Stimulated activated CD8-positive, alpha-beta memory T cell treated with anti-CD3 and anti-CD28 coated beads, Interleukin-2, amount 100 ng/mL, for 1 hour (primary cell): Measurements from ENCODE around the gene KLHL3.

Experiments
- DNase-seq, 2 donors: peaks; one replicate each; pipeline ENCODE4 v3.0.0-alpha.2; 2020; ENCODE audit warnings: low read depth in 2 of 2

KLHL3 gene

DNA sequence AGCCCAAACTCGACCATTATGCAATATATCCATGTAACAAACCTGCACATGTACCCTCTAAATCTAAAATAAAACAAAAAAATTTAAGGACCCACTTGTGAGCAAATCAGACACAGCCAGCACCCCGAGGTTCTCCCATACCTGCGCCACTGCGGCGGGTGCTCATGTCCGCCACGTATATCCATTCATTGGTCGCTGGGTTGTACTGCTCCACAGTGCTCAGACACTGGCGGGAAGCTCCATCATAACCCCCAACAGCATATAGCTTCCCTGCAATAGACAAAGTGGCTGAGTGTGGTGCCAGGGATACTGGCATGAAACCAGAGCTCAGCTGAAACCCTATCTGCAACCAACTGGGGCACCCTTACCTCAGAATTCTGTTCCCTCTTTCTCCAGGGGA lies 102.0 kb downstream of the KLHL3 start:
- no peak for DNase-seq

DNA sequence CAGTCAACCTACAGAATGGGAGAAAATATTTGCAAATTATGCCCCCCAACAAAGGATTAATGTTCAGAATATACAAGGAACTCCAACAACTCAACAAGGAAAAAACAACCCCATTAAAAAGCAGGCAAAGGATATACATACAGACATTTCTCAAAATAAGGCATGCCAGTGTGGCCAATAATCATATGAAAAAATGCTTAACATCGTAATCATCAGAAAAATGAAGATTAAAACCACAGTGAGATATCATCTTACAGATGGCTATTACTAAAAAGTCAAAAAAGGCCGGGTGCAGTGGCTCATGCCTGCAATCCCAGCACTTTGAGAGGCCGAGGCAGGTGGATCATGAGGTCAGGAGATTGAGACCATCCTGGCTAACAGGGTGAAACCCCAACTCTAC lies 103.2 kb downstream of the KLHL3 start:
- no peak for DNase-seq

- DNase-seq: no peak
These were observed 104.4 kb downstream of the KLHL3 start for GRCh38 chr5:137631453-137631852.

DNA sequence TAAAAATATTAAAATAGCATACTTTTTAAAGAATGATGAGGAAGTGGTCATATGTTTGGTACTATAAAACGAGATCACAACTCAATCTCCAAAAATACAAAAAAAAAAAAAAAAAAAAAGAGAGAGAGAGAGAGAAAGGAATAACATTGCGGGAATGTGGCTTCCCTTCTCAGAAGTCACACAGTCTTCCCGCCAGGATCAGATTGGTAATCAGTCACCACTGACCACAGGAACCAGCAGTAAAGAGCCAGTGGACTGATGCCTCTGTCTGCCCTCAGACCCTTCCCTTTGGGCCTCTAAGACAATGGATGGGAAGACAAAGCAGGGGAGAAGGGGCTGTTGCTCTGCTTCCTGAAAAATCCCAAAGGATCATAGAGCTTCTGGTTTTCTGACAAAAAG lies 104.9 kb downstream of the KLHL3 start:
- DNase-seq: no peak

DNA sequence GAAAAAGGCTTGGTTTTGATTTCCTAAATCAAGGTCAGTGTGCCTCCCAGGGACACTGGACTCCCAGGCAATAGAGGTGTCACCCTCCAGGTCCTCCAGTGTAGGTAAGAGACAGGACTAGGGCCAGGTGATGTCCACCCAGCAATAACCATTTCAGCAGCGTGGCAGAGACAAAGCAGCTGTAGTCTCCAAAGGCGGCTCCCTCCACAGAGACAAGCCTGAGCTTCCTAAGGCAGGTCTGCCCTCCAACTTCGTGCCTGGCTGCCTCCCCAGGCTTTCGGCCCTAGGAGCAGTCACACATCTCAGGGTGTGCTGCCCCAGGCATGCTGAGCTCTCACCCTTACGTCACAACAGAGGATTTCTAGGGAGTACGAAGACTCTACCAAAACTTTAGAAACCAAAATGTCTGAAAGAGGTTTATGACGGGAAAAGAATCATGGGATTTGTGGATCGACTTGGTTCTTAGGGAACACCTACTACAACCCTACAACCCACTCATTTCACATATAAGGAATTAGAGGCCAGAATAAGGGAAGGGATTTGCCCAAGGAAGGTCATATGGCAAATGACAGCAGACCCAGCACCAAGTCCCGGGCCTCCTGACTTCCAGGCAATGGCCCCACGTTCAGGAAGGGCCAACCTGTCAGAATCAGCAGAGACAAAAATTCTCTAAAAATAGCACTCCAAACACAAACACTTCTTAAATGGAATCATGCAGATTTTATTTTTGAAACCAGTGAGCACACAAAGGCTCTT lies 105.5 kb downstream of the KLHL3 start:
- no peak for DNase-seq

DNA sequence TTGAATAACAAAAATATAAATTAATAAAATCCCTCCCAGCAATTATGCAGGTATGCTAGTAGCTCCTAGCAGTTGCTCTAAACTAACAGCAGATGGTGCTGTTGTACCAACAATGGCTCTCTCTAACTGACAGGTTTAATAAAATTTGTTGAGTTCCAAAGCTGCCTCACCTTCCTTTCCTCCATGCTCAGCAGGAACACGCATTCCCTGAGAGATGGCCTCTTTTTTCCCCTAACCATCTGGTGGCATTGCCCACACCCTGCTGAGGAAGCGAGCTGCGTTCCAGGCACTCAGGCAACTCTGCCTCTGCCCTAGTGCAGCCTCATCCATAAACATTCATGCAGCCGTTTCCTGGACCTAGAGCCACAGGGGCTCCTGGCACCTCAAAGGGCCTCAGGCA lies 106.2 kb downstream of the KLHL3 start:
- DNase-seq: no peak

- no peak for DNase-seq
These were observed 108.2 kb downstream of the KLHL3 start for GRCh38 chr5:137627706-137628105.

DNA sequence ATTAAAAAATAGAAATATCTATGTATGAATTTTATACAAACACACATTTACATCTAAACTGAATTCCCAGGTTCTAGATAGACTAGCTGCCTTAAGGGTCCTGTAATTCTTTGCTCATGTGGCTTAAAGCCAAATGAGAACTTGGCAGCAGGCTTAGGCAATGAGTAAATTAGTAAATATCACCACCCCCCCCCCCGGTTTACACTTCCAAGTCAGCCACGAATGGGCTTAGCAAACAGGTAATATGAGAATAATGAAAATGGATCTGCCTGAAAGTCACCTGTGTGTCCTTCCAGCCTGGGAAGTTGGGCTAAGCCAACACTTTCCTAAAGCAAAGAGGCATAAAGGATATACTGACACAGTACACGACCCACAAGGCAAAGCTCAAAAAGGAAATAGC lies 108.6 kb downstream of the KLHL3 start:
- DNase-seq: no peak

GRCh38 chr5:137624786-137625349 lies 111.0 kb downstream of the KLHL3 start:
- DNase-seq: no peak

DNA sequence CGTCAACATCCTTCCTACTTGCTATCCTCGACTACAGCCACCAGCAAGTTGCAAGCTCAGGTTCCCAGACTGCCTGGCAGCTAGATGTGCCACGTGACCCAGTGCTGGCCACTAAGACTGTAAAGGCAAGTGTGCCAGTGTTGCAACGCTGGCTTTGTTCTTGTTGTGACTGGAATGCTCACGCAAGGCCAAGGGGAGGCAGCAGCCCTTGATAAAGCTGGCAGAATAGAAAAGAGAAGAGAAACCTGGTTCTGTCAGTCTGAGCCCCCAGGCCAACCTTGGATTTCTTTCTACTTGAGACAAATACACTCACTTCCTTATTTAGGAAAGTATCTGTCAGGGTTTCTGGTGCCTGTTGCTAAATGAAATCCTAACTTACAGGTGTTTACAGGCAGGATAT lies 113.0 kb downstream of the KLHL3 start:
- DNase-seq: no peak

DNA sequence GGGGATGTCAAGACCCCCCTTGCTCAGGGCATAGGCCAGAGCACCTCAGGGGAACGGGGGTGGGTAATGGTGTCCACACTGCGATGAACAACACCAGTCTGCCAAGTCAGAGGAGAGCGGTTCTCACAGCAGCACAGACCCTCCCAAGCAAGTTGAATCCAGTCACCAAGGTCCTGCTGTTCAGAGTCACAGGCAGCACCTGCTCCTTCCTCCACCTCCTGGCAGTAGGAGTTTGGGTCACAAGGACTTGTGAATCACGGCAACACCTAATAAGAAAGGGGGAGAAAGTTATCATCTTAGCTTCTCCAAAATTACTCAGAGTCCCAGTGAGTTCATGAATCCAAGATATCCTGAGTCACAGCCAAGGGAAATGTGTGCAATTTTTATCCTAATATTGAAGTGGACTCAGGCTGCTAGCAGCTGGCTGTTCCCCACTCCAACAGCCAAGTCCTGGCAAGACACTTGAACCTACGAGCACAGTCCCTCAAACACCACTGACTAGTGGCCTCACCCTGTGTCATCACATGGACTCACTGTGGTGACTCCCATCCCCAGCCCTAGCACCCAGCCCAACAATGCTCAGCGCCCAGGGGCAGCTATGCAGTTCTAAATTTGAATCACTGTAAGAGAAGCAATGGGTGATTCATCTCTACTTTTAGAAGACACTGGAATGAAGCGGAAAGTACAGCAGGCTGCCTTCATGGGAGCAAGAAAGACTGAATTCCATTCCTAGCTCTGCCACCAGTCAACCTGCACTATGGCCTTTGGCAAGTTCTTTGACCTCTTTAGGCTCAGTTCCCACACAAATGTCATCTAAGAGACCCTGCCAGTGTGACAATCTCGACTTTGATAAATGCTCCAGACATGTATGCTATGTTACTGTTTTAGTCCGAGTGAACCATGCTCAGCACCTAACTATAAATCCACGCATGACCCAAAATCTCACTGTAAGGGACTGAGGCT lies 113.7 kb downstream of the KLHL3 start:
- no peak for DNase-seq

DNA sequence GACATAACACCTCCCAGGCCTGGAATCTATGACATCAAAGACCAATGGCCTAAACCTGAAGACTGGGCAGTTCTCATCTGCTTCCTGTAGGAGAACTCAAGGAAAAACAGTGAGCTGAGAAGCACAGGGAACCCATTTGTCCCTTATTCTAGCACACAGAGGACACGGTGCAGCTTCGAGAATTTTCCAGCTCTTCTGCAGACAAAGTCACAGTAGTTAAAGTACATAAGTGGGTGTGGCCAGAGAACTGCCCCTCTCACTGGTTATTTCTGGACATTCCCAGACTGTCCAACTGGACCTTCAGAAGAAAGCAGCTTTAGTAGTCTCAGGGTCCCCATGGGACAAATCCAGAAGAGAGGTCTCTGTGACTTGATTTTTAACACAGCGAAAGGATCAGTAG lies 114.6 kb downstream of the KLHL3 start:
- no peak for DNase-seq

- no peak for DNase-seq
These were observed 116.6 kb downstream of the KLHL3 start for GRCh38 chr5:137619191-137619870.

DNA sequence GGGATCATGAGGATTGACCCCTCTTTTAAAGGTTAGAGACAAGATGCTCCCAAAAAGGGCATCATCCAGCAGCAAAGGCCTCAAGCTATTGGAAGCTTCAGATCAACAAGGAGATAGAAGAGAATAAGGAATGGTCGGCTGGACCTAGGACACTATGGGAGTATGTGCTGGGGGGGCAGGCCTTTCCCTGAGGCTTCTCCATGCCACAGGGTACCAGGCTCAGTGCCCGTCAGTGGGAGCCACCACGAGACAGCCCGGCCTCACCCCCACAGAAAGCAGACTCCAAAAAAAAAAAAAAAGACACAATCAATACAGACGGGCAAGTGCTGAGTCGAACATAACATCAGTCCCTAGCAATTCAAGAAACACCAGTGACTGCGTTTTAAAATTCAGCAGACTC lies 117.4 kb downstream of the KLHL3 start:
- DNase-seq: no peak

GRCh38 chr5:137617528-137618205 lies 118.2 kb downstream of the KLHL3 start:
- no peak for DNase-seq

GRCh38 chr5:137616046-137616445 lies 119.8 kb downstream of the KLHL3 start:
- DNase-seq: no peak

GRCh38 chr5:137615171-137615775 lies 120.6 kb downstream of the KLHL3 start:
- no peak for DNase-seq

DNA sequence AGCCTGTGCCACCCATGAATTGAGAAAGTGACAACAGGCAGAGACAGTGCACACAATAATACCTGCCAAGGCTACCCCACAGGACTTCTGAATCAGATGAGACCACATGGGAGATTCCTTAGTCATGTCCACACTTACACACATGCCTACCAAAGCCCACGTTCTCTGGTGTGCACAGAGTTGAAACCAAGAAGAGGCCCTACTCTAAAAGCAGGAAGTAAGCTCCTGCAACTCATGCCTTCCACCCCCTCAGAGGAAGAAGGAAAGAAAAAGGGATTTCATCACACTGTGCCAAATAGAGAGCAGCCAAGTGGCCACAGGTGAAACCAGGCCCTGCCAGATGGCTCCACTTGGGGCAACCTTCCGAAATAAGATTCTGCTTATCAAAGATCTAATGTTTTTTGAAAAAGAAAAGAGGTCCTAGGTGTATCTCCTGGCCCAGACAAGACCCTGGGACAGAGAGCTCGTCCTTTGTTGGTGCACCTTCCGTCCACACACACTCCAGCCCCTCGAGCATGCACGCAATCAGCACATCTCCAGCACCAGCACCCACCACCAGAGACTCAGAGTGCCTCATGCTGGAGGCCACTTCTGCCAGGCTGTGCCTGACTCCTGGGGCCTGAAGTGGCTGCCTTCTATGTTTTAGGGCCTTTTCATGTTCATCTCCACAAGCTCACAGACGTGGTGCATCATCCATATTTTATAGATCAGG lies 122.2 kb downstream of the KLHL3 start:
- DNase-seq: no peak

DNA sequence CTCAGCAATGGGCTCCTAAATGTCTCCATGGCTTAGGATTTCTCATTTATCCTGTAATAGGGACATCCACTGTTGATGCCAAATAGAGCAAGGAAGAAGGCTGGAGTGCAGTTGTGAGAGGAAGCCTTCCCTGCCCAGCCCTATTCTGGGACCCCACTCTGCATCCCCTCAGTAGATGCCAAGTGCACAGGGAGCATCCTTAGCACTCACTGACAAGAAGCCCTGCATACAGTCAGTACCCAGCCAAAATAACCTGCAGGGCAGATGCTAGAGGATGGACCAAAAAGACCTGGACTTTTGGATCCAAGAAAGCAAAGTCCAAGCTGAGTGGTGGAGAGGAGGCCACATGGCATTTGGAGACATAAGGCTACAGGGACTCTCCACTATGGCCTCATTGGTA lies 123.3 kb downstream of the KLHL3 start:
- no peak for DNase-seq

DNA sequence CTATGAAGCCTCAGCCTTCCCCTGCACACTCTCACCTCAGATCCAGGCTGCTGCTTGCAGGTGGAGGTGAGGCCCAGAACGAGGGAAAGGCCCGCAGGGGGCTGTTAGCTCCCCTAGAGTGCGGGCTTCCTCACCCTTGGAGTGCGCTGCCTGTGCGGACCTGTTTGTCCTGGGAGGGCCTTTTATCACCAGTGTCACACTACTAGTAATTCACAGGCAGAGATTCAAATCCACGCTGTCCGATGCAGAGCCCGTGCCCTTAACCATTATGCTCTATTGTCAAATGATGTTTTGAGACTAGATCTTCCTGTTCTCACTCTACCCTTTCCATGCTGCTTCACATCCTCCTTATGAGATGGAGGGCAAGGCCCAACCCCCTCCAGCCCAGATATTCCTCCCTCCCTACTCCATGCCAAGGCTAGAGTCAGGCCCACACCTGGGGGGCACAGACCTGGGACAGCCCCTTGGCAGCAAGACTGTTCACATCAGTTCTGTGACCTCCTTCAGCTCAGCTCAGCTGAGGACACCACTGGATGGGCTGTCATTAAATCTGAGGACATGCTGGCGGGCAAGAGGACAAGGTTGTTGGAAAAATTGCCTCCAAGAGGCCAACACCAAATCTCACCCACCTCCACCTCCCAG lies 124.0 kb downstream of the KLHL3 start:
- no peak for DNase-seq
